SK-MEL-5 (cell line): ENCODE results near the gene RDH14. TPM values are rescaled to one million over a fixed set of nuclear protein-coding genes. Genes with fewer than 3 reads are reported as not detected.

ENCODE experiments used
- DNase-seq: peaks from one replicate; pipeline ENCODE4 v3.0.0-alpha.2; 2016; ENCODE audit warnings: low read depth, low spot score
- in situ Hi-C: cut with HindIII; loops from 2 replicates; pipeline ENCODE4 v1.10.0; 2016; ENCODE audit warnings: low sequenced_read_pairs, high pct_unique_total_duplicates, low pct_unique_long_range_greater_than_20kb
- small RNA-seq, 2 experiments: library from RNA; depleted of rRNA; stranded (forward); fragments of <200 nt; gene quantifications; one replicate each; pipeline ENCODE3, GENCODE V24; 2014
- total RNA-seq: library from RNA; depleted of rRNA; stranded (reverse); fragments of >200 nt; shearing (Covaris generic); gene quantifications from 2 replicates; pipeline ENCODE4 v1.2.3, GENCODE V29; 2014; rRNA removed

Gene RDH14
- total RNA-seq, 1 experiment from 2014 or later, result 47.2 TPM

DNA sequence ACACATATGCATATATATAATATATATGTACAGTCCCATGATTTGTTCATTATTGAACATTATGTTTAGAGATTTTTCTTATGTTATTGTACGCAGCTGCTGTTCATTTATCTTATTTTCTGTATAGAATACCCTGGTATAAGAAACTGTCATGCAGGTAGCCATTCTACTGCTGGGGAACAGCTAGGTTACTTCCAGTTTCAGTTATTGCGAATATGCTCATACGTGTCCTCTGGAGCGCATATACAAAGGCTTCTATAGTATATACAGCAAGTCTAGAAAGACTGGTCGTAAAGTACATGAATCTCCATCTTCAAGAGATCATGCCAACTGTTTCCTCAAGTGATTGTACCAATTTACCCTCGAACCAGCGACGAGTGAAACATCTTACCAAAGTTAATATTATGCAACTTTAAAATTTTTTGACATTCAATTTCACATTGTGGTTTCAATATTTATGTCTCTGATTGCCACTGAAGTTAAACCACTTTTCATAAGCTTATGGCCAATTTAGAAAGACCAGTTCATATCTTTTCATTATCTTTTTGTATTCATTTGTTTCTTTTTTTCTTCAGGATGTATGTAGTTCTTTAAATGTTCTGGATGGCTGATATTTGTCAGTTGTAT is 53.5 kb downstream of the RDH14 start:
- in situ Hi-C loops, result no loop called here
- no peak for DNase-seq

DNA sequence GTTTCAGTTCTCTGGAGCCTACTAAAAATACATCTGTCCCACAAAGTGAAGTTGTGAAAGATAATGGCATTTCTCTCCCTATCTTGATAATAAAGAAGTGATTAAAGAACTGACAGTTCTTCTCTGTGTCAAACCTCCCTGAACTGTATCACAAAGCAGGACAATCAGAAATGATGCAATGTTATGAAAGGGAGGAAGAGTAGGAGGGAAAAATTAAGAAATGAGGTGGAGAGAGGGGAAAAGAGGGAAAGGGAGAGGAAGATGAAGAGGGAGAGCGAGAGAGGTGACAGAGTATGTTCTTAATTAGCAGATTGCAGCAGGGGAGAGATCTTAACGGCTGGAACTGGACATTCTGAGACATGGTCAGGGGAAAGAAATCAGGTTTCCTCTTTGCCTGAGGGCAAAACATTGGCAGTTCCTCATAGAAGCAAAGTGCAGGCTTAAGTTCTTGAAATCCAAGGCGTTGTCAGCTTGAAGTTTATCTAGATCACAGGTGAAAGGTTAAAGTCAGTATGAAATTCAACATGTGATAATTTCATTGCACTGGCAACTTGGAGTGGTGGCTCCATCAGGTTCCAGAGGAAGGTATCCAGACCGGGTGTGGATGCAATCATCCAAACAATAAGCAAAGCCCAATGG is 54.6 kb downstream of the RDH14 start:
- DNase-seq, result no peak
- in situ Hi-C loops, result no loop called here

Small RNAs within 50 kb of the gene (small RNA-seq; reads per million reads assigned to genes)
- gene RNU6-1215P, result 0 reads per million in 2 experiments

Other genes starting within 250 kb of the RDH14 start
- not detected in 2 replicates for gene NT5C1B, start 28.9 kb upstream of the RDH14 start, total RNA-seq